Mesendoderm (in vitro differentiated cells): ENCODE results near the gene DENND2D. TPM values are rescaled to one million over a fixed set of nuclear protein-coding genes. Genes with fewer than 3 reads are reported as not detected.

Source experiments
- DNase-seq: peaks from one replicate; pipeline ENCODE4 v3.0.0; 2013
- H2AK5ac ChIP-seq: 2 replicates; pipeline ENCODE4 v1.6.1; 2013; ENCODE audit warnings: low read length, inconsistent platforms
- H2BK120ac ChIP-seq: 2 replicates; pipeline ENCODE4 v1.6.1; 2013; ENCODE audit warnings: low read depth, mild to moderate bottlenecking, low read length, moderate library complexity, mixed read lengths
- H2BK15ac ChIP-seq: replicated peaks from 2 replicates; pipeline ENCODE4 v1.6.1; 2013; ENCODE audit warnings: low read depth, mild to moderate bottlenecking, moderate library complexity
- H2BK5ac ChIP-seq: 2 replicates; pipeline ENCODE4 v1.6.1; 2013; ENCODE audit warnings: low read length, inconsistent platforms
- H3K18ac ChIP-seq: 2 replicates; pipeline ENCODE4 v1.6.1; 2013; ENCODE audit warnings: mild to moderate bottlenecking, low read length, mixed read lengths
- H3K23ac ChIP-seq: one replicate; pipeline ENCODE4 v1.6.1; 2013; ENCODE audit warnings: low read length
- H3K27ac ChIP-seq: 2 replicates; pipeline ENCODE4 v1.5.1; 2013; ENCODE audit warnings: low read depth, mild to moderate bottlenecking, inconsistent platforms, low read length, moderate library complexity
- H3K27me3 ChIP-seq: 2 replicates; pipeline ENCODE4 v1.6.1; 2013; ENCODE audit warnings: low read length, control low read depth, mild to moderate bottlenecking, inconsistent platforms; ENCODE audit not compliant: insufficient read depth, poor library complexity
- H3K36me3 ChIP-seq: 2 replicates; pipeline ENCODE4 v1.6.1; 2013; ENCODE audit warnings: low read length, inconsistent platforms; ENCODE audit not compliant: control insufficient read depth, insufficient read depth
- H3K4ac ChIP-seq: one replicate; pipeline ENCODE4 v1.6.1; 2013; ENCODE audit warnings: low read depth, mild to moderate bottlenecking, low read length, moderate library complexity
- H3K4me1 ChIP-seq: 2 replicates; pipeline ENCODE4 v1.6.1; 2013; ENCODE audit warnings: low read depth, low read length, inconsistent platforms; ENCODE audit not compliant: control insufficient read depth
- H3K4me2 ChIP-seq: 2 replicates; pipeline ENCODE4 v1.6.1; 2013; ENCODE audit warnings: low read length
- H3K4me3 ChIP-seq: 2 replicates; pipeline ENCODE4 v1.5.1; 2013; ENCODE audit warnings: mild to moderate bottlenecking, low read length
- H3K56ac ChIP-seq: one replicate; pipeline ENCODE4 v1.6.1; 2013; ENCODE audit warnings: low read length
- H3K79me1 ChIP-seq: 2 replicates; pipeline ENCODE4 v1.6.1; 2013; ENCODE audit warnings: low read length, inconsistent platforms
- H3K79me2 ChIP-seq: 2 replicates; pipeline ENCODE4 v1.6.1; 2013; ENCODE audit warnings: mild to moderate bottlenecking, low read length; ENCODE audit not compliant: control insufficient read depth, insufficient read depth
- H3K9ac ChIP-seq: 2 replicates; pipeline ENCODE4 v1.6.1; 2013; ENCODE audit warnings: low read length, inconsistent platforms
- H4K5ac ChIP-seq: one replicate; pipeline ENCODE4 v1.6.1; 2013; ENCODE audit warnings: low read length
- H4K8ac ChIP-seq: one replicate; pipeline ENCODE4 v1.6.1; 2013; ENCODE audit warnings: low read depth, mild to moderate bottlenecking, control low read depth, low read length, moderate library complexity
- WGBS: extraction: QIAGEN DNeasy Blood & Tissue Kit; methylation state at CpG from one replicate; pipeline ENCODE4 v1.1.7; 2013; ENCODE audit warnings: low lambda C conversion rate, missing lambda C conversion rate; ENCODE audit not compliant: insufficient coverage; ENCODE audit errors: extremely low coverage; 5-methylcytosine and 5-hydroxymethylcytosine counted together
- polyA plus RNA-seq, 2 experiments: library from polyadenylated mRNA; stranded (reverse); fragments of 200-250 nt; gene quantifications; one replicate each; pipeline ENCODE4 v1.2.3, GENCODE V29; 2013

The DENND2D gene
- 0.53 TPM for polyA plus RNA-seq (2013, experiment 1 of 2)
- 0.46 TPM for polyA plus RNA-seq (2013, experiment 2 of 2)

- no CpG with 5 or more reads among the region's 17 CpGs for WGBS
- Histone ChIP-seq H3K9ac (no peak within 1 kb of the TSS), H3K27ac (no peak within 1 kb of the TSS), H3K4me1 (no peaks in the 10 kb centered on the region), H3K56ac (no peak within 1 kb of the TSS), H2AK5ac (peak within 1 kb of the TSS; percentile 69), H3K23ac (no peak within 1 kb of the TSS), H3K79me1 (no peaks in the 10 kb centered on the region), H3K4me3 (no peak within 1 kb of the TSS), H3K18ac (no peak within 1 kb of the TSS), H4K8ac (no peak within 1 kb of the TSS), H3K4ac (no peak within 1 kb of the TSS), H3K4me2 (no peak within 1 kb of the TSS), H3K79me2 (no peaks in the 10 kb centered on the region), H3K36me3 (no peaks in the 10 kb centered on the region), H4K5ac (no peak within 1 kb of the TSS), H2BK15ac (no peak within 1 kb of the TSS), H3K27me3 (no peaks in the 10 kb centered on the region), H2BK5ac (no peak within 1 kb of the TSS), H2BK120ac (no peak within 1 kb of the TSS)
- DNase-seq, result no peak
Measured at GRCh38 chr1:111199881-111200801, at the start of gene DENND2D. TSS of gene DENND2D (minus strand) at chr1:111200646. CDS start at chr1:111200459, 187 bp downstream.

- no peak overlapping the region for H2BK15ac ChIP-seq
- H3K4me2 ChIP-seq, result no peak overlapping the region
- H3K4me1 ChIP-seq, result no peaks in the 10 kb centered on the region
- H3K27ac ChIP-seq, result no peak overlapping the region
- H2AK5ac ChIP-seq, result no peak overlapping the region
- no peaks in the 10 kb centered on the region for H3K79me2 ChIP-seq
- no peak overlapping the region for H2BK120ac ChIP-seq
- no CpG with 5 or more reads among the region's 4 CpGs for WGBS
- H4K5ac ChIP-seq, result no peak overlapping the region
- no peaks in the 10 kb centered on the region for H3K36me3 ChIP-seq
- H3K56ac ChIP-seq, result no peak overlapping the region
- H3K4ac ChIP-seq, result no peak overlapping the region
- H3K18ac ChIP-seq, result no peak overlapping the region
- no peak overlapping the region for H3K23ac ChIP-seq
- no peak overlapping the region for H2BK5ac ChIP-seq
- no peaks in the 10 kb centered on the region for H3K27me3 ChIP-seq
- no peaks in the 10 kb centered on the region for H3K79me1 ChIP-seq
- peak; percentile 18 for DNase-seq
- no peak overlapping the region for H3K9ac ChIP-seq
- no peak overlapping the region for H4K8ac ChIP-seq
- no peak overlapping the region for H3K4me3 ChIP-seq
Measured at GRCh38 chr1:111249960-111250359, 49.5 kb upstream of the DENND2D start.

- no peak overlapping the region for H4K5ac ChIP-seq
- no CpG with 5 or more reads among the region's 5 CpGs for WGBS
- H2BK15ac ChIP-seq, result no peak overlapping the region
- no peak overlapping the region for H3K23ac ChIP-seq
- H3K4me2 ChIP-seq, result no peak overlapping the region
- H3K79me1 ChIP-seq, result no peaks in the 10 kb centered on the region
- no peak overlapping the region for H3K4me3 ChIP-seq
- no peak overlapping the region for H3K18ac ChIP-seq
- no peaks in the 10 kb centered on the region for H3K4me1 ChIP-seq
- no peak overlapping the region for H2BK5ac ChIP-seq
- no peak overlapping the region for H4K8ac ChIP-seq
- H3K79me2 ChIP-seq, result no peaks in the 10 kb centered on the region
- H3K27ac ChIP-seq, result no peak overlapping the region
- no peak for DNase-seq
- no peak overlapping the region for H2AK5ac ChIP-seq
- no peak overlapping the region for H3K9ac ChIP-seq
- H3K56ac ChIP-seq, result no peak overlapping the region
- no peak overlapping the region for H3K4ac ChIP-seq
- no peaks in the 10 kb centered on the region for H3K36me3 ChIP-seq
- no peaks in the 10 kb centered on the region for H3K27me3 ChIP-seq
- H2BK120ac ChIP-seq, result no peak overlapping the region
Measured at GRCh38 chr1:111247125-111247838, 46.8 kb upstream of the DENND2D start.

GRCh38 chr1:111242805-111243523 lies 42.5 kb upstream of the DENND2D start:
- no peak overlapping the region for H3K56ac ChIP-seq
- DNase-seq, result no peak

GRCh38 chr1:111241797-111242196 lies 41.4 kb upstream of the DENND2D start:
- H2AK5ac ChIP-seq, result no peak overlapping the region
- no peaks in the 10 kb centered on the region for H3K4me1 ChIP-seq
- H3K23ac ChIP-seq, result no peak overlapping the region
- H3K27ac ChIP-seq, result no peak overlapping the region
- no peak overlapping the region for H3K4me3 ChIP-seq
- no CpG with 5 or more reads among the region's 2 CpGs for WGBS
- no peak overlapping the region for H4K8ac ChIP-seq
- no peak overlapping the region for H2BK15ac ChIP-seq
- H3K79me1 ChIP-seq, result no peaks in the 10 kb centered on the region
- H4K5ac ChIP-seq, result no peak overlapping the region
- no peaks in the 10 kb centered on the region for H3K27me3 ChIP-seq
- H3K18ac ChIP-seq, result no peak overlapping the region
- peak; percentile 44 for DNase-seq
- H2BK5ac ChIP-seq, result no peak overlapping the region
- no peak overlapping the region for H3K9ac ChIP-seq
- no peak overlapping the region for H3K4me2 ChIP-seq
- no peak overlapping the region for H2BK120ac ChIP-seq
- no peak overlapping the region for H3K4ac ChIP-seq
- H3K79me2 ChIP-seq, result no peaks in the 10 kb centered on the region
- H3K36me3 ChIP-seq, result no peaks in the 10 kb centered on the region
- H3K56ac ChIP-seq, result no peak overlapping the region

More at GRCh38 chr1:111242805-111243523, 42.5 kb upstream of the DENND2D start:
- Histone ChIP-seq H3K79me1 (no peaks in the 10 kb centered on the region), H2BK120ac (no peak overlapping the region), H3K4me3 (no peak overlapping the region), H4K8ac (no peak overlapping the region), H3K4me2 (no peak overlapping the region), H3K36me3 (no peaks in the 10 kb centered on the region), H3K18ac (no peak overlapping the region), H3K4ac (no peak overlapping the region), H3K27me3 (no peaks in the 10 kb centered on the region), H4K5ac (no peak overlapping the region), H2AK5ac (no peak overlapping the region), H3K27ac (no peak overlapping the region), H3K23ac (no peak overlapping the region), H3K79me2 (no peaks in the 10 kb centered on the region), H2BK15ac (no peak overlapping the region), H3K9ac (no peak overlapping the region), H3K4me1 (no peaks in the 10 kb centered on the region), H2BK5ac (no peak overlapping the region)
- no CpG with 5 or more reads among the region's 4 CpGs for WGBS
